GM12878 (cell line): ENCODE results near the gene TGM6. TPM values are rescaled to one million over a fixed set of nuclear protein-coding genes. Genes with fewer than 3 reads are reported as not detected.

Experiments used
- ATAC-seq: fragments of 200-7000 bp; cut with Tn5 transposase; 3 replicates; pipeline ENCODE4 v1.9.1; 2020; ENCODE audit warnings: mild to moderate bottlenecking, moderate library complexity
- BruUV-seq: library from RNA; stranded (reverse); fragments of 400-500 nt; replicated peaks from 2 replicates; lab custom pipeline; 2021; lab: Mats Ljungman, UMichigan
- CTCF ChIA-PET: fragments of 300-600 bp; sonication (Branson Sonifier 250); formaldehyde crosslinking; extraction: SDS; loops from one replicate; lab custom pipeline; 2021; ENCODE audit warnings: inconsistent platforms; lab: Yijun Ruan, JAX
- POLR2A ChIA-PET: fragments of 350-600 bp; formaldehyde crosslinking; extraction: SDS; loops from one replicate; lab custom pipeline; 2021; ENCODE audit warnings: inconsistent platforms; lab: Charles Lee
- RAD21 ChIA-PET: fragments of 300-600 bp; sonication (Branson Sonifier 250); formaldehyde crosslinking; loops from one replicate; lab custom pipeline; 2023; ENCODE audit warnings: antibody characterized with exemption; ENCODE audit not compliant: unreplicated experiment; lab: Charles Lee
- SMC1A ChIA-PET: fragments of 300-600 bp; sonication (Branson Sonifier 250); formaldehyde crosslinking; loops from one replicate; lab custom pipeline; 2023; ENCODE audit not compliant: unreplicated experiment, uncharacterized antibody; lab: Charles Lee
- DNase-seq: peaks from one replicate; pipeline ENCODE4 v3.0.0-alpha.2; 2011; ENCODE audit warnings: low read depth, low spot score
- FAIRE-seq: peaks from 3 replicates; lab custom pipeline; 2011; peaks lifted over from hg19 to GRCh38; lab: Jason Lieb, UNC
- H2AFZ ChIP-seq: 2 replicates; pipeline ENCODE4 v1.6.0; 2011; ENCODE audit warnings: low read depth, low read length, control low read depth; ENCODE audit not compliant: control insufficient read depth
- H3K27ac ChIP-seq: 2 replicates; pipeline ENCODE4 v1.5.1; 2011; ENCODE audit warnings: control low read depth; ENCODE audit not compliant: control insufficient read depth, insufficient read depth
- H3K27me3 ChIP-seq, 2 experiments: replicated peaks in 1 of 2; 2 replicates each; pipeline versions ENCODE4 v1.6.0 to v1.6.1; 2011; ENCODE audit warnings: low read length in 1 of 2; ENCODE audit not compliant: control insufficient read depth in 2 of 2, insufficient read depth in 2 of 2
- H3K36me3 ChIP-seq, 2 experiments: 2 replicates each; pipeline ENCODE4 v1.5.1; 2011; ENCODE audit warnings: low read length in 1 of 2; ENCODE audit not compliant: control insufficient read depth in 2 of 2, insufficient read depth in 2 of 2
- H3K4me1 ChIP-seq: 2 replicates; pipeline ENCODE4 v1.6.1; 2011; ENCODE audit warnings: mild to moderate bottlenecking, low read length, moderate library complexity, mixed read lengths; ENCODE audit not compliant: control insufficient read depth, insufficient read depth
- H3K4me2 ChIP-seq: 2 replicates; pipeline ENCODE4 v1.6.0; 2011; ENCODE audit warnings: control low read depth; ENCODE audit not compliant: control insufficient read depth, insufficient read depth
- H3K4me3 ChIP-seq: fragments of 200-600 bp; sonication (generic); 2 replicates; pipeline ENCODE4 v1.5.1; 2016
- H3K79me2 ChIP-seq: 2 replicates; pipeline ENCODE4 v1.6.0; 2011; ENCODE audit warnings: low read length; ENCODE audit not compliant: control insufficient read depth, insufficient read depth
- H3K9ac ChIP-seq: 2 replicates; pipeline ENCODE4 v1.8.0; 2011; ENCODE audit warnings: low read length, control low read depth, mixed read lengths; ENCODE audit not compliant: control insufficient read depth, insufficient read depth
- H3K9me3 ChIP-seq: replicated peaks from 3 replicates; pipeline ENCODE4 v1.5.1; 2011; ENCODE audit warnings: mild to moderate bottlenecking, low read length; ENCODE audit not compliant: control insufficient read depth, insufficient read depth
- H4K20me1 ChIP-seq: 2 replicates; pipeline ENCODE4 v1.6.0; 2011; ENCODE audit not compliant: control insufficient read depth, insufficient read depth
- EGR1 ChIP-seq, 2 experiments: IDR thresholded peaks; 1 replicate in 1 of 2; 2 replicates in 1 of 2; pipeline ENCODE4 v1.6.1; 2011 to 2012; ENCODE audit warnings: low read depth in 2 of 2, low read length in 2 of 2, borderline replicate concordance in 1 of 2, mild to moderate bottlenecking in 1 of 2, moderate library complexity in 1 of 2
- NFXL1 ChIP-seq: fragments of 450-650 bp; IDR thresholded peaks from 2 replicates; pipeline ENCODE4 v1.6.1; 2017; ENCODE audit warnings: antibody characterized with exemption, mild to moderate bottlenecking, borderline replicate concordance
- POLR2A ChIP-seq: IDR thresholded peaks from 2 replicates; pipeline ENCODE4 v1.6.1; 2011; ENCODE audit warnings: low read depth, mild to moderate bottlenecking, low read length
- POLR2AphosphoS5 ChIP-seq: IDR thresholded peaks from 2 replicates; pipeline ENCODE4 v1.6.1; 2011; ENCODE audit warnings: mild to moderate bottlenecking, low read length, inconsistent platforms
- RCOR1 ChIP-seq: conservative IDR thresholded peaks from 2 replicates; pipeline ENCODE4 v1.6.1; 2012; ENCODE audit warnings: low read depth, low read length, improper control_type of control experiment
- SIX5 ChIP-seq: IDR thresholded peaks from 2 replicates; pipeline ENCODE4 v1.6.1; 2011; ENCODE audit warnings: mild to moderate bottlenecking, low read depth, low read length, moderate library complexity; ENCODE audit not compliant: severe bottlenecking
- SP1 ChIP-seq: IDR thresholded peaks from one replicate; pipeline ENCODE4 v1.6.1; 2011; ENCODE audit warnings: low read depth, low read length
- WGBS: methylation state at CpG from one replicate; pipeline ENCODE4 v1.1.6; 2016; ENCODE audit warnings: low lambda C conversion rate; ENCODE audit not compliant: insufficient replicate concordance, insufficient coverage; ENCODE audit errors: missing lambda C conversion rate; 5-methylcytosine and 5-hydroxymethylcytosine counted together
- in situ Hi-C: fragments of 300-500 bp; cut with MboI; formaldehyde crosslinking; loops from 9 replicates; pipeline ENCODE4 v1.14.3; 2018; ENCODE audit warnings: mixed read lengths
- intact Hi-C: fragments of 100-400 bp; cut with micrococcal nuclease; formaldehyde crosslinking; loops from one replicate; pipeline ENCODE4 v1.14.2; 2022; ENCODE audit not compliant: unreplicated experiment
- polyA plus RNA-seq, 11 experiments: library from polyadenylated mRNA; depleted of rRNA in 4 of 11; unstranded in 6 of 11; stranded (reverse) in 5 of 11; fragments of >200 nt; fragmentation: Nextera tagmentation in 4 of 11; fragmentation: Illumina TruSeq in 1 of 11; extraction: Ambion mirVana in 4 of 11; extraction: Trizol in 1 of 11; gene quantifications; 1 replicate in 1 of 11; 2 replicates in 10 of 11; pipeline versions ENCODE4 v1.2.1 to v1.2.3, GENCODE V29; 2011 to 2016; ENCODE audit warnings: inconsistent platforms in 2 of 11, missing spikeins in 2 of 11, low read depth in 1 of 11
- total RNA-seq, 4 experiments: library from RNA; depleted of rRNA in 3 of 4; stranded (reverse); fragments of >200 nt in 3 of 4; fragmentation: Illumina TruSeq in 1 of 4; extraction: Trizol in 1 of 4; gene quantifications; 2 replicates each; pipeline versions ENCODE4 v1.2.1 to v1.2.3, GENCODE V29; 2013 to 2021
- TF ChIP-seq, protein P1 (sequence below): IDR thresholded peaks from 2 replicates; pipeline ENCODE4 v1.6.1; 2011; ENCODE audit warnings: borderline replicate concordance, low read depth, mild to moderate bottlenecking, moderate library complexity, low read length; ENCODE audit not compliant: insufficient read depth, poor library complexity, severe bottlenecking
- TF ChIP-seq, protein P2 (sequence below): fragments of 450-650 bp; IDR thresholded peaks from 2 replicates; pipeline ENCODE4 v1.6.1; 2017; ENCODE audit warnings: low read depth, mild to moderate bottlenecking, moderate library complexity
- TF ChIP-seq, protein P3 (sequence below): fragments of 450-650 bp; IDR thresholded peaks from 2 replicates; pipeline ENCODE4 v1.6.1; 2017; ENCODE audit warnings: mild to moderate bottlenecking, low read depth, inconsistent platforms; ENCODE audit not compliant: poor library complexity, severe bottlenecking
- TF ChIP-seq, protein P4 (sequence below): fragments of 450-650 bp; IDR thresholded peaks from 2 replicates; pipeline ENCODE4 v1.6.1; 2017; ENCODE audit warnings: borderline replicate concordance

Gene TGM6
- total and polyA plus RNA-seq, 10 of the 15 experiments (the other 5 are each of a cell fraction or from before 2014, with no cell fraction given), result not detected

DNA sequence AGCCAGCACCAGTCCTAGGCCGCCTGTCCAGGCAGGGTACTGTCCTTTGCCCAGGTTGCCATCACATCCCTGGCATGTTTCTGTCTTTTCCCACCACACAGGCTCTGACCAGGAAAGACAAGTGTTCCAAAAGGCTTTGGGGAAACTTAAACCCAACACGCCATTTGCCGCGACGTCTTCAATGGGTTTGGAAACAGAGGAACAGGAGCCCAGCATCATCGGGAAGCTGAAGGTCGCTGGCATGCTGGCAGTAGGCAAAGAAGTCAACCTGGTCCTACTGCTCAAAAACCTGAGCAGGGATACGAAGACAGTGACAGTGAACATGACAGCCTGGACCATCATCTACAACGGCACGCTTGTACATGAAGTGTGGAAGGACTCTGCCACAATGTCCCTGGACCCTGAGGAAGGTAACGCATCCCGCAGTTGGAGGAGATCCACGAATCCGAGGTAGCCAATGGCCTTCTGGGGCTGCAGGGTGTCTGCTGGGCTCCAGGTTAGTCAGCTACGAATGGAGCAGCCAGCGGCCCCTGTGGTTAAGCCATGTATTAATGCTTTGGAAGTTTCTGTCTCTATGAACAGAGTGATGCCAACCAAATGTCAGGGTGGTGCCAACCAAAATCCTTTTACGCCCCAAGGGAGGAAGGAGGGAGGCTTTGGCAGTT, 48.7 kb upstream of the TGM6 start (continued):
- TF ChIP-seq, protein P1, sequence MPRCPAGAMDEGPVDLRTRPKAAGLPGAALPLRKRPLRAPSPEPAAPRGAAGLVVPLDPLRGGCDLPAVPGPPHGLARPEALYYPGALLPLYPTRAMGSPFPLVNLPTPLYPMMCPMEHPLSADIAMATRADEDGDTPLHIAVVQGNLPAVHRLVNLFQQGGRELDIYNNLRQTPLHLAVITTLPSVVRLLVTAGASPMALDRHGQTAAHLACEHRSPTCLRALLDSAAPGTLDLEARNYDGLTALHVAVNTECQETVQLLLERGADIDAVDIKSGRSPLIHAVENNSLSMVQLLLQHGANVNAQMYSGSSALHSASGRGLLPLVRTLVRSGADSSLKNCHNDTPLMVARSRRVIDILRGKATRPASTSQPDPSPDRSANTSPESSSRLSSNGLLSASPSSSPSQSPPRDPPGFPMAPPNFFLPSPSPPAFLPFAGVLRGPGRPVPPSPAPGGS, result no peak
- no peak for TF ChIP-seq NFXL1
- no peak for TF ChIP-seq POLR2AphosphoS5
- TF ChIP-seq, protein P2, sequence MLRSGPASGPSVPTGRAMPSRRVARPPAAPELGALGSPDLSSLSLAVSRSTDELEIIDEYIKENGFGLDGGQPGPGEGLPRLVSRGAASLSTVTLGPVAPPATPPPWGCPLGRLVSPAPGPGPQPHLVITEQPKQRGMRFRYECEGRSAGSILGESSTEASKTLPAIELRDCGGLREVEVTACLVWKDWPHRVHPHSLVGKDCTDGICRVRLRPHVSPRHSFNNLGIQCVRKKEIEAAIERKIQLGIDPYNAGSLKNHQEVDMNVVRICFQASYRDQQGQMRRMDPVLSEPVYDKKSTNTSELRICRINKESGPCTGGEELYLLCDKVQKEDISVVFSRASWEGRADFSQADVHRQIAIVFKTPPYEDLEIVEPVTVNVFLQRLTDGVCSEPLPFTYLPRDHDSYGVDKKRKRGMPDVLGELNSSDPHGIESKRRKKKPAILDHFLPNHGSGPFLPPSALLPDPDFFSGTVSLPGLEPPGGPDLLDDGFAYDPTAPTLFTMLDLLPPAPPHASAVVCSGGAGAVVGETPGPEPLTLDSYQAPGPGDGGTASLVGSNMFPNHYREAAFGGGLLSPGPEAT, result no peak
- TF ChIP-seq, protein P3, sequence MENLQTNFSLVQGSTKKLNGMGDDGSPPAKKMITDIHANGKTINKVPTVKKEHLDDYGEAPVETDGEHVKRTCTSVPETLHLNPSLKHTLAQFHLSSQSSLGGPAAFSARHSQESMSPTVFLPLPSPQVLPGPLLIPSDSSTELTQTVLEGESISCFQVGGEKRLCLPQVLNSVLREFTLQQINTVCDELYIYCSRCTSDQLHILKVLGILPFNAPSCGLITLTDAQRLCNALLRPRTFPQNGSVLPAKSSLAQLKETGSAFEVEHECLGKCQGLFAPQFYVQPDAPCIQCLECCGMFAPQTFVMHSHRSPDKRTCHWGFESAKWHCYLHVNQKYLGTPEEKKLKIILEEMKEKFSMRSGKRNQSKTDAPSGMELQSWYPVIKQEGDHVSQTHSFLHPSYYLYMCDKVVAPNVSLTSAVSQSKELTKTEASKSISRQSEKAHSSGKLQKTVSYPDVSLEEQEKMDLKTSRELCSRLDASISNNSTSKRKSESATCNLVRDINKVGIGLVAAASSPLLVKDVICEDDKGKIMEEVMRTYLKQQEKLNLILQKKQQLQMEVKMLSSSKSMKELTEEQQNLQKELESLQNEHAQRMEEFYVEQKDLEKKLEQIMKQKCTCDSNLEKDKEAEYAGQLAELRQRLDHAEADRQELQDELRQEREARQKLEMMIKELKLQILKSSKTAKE, result no peak

DNA sequence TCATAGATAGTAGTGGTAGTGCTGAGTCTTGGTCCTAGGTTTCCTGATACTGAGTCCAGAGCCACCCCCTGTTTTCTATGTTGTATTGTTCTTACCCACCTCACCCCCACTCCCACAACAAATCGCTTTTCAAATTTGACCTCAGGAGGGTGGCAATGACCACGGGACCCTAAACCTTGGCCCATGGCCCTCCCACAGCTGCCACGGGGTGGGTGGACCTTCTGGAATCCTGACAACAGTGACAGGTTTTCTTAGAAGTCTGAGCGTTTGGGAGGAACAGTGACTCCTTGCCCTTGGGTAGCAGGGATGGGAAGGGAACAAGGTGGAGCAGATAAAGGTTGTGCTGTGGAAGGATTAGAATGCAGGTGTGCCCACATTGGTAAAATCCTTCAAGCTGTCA, 48.0 kb upstream of the TGM6 start:
- 0% methylated on average over 4 of the region's 4 CpGs for WGBS
- no peak overlapping the region for H3K4me3 ChIP-seq
- FAIRE-seq (no peak), DNase-seq (no peak), ATAC-seq (no peak)
- no peaks in the 10 kb centered on the region for H3K36me3 ChIP-seq
- no peak overlapping the region for H2AFZ ChIP-seq
- CTCF ChIA-PET, result no interaction called here
- intact Hi-C loops (no loop called here), in situ Hi-C loops (no loop called here)
- no peaks in the 10 kb centered on the region for H3K4me1 ChIP-seq
- no peak overlapping the region for H3K27ac ChIP-seq
- RAD21 ChIA-PET, result no interaction called here
- no peak overlapping the region for H3K9ac ChIP-seq
- POLR2A ChIA-PET, result no interaction called here
- H3K9me3 ChIP-seq, result no peaks in the 10 kb centered on the region
- H3K79me2 ChIP-seq, result no peaks in the 10 kb centered on the region
- TF ChIP-seq POLR2A (no peak), RCOR1 (no peak), SIX5 (no peak), SP1 (no peak), EGR1 (IDR thresholded peaks at IDR 0.05; ENCODE audit: borderline replicate concordance in 1 of 2, low read depth in 2 of 2, low read length in 2 of 2) (no peak), NFXL1 (no peak)
- TF ChIP-seq, protein P4, sequence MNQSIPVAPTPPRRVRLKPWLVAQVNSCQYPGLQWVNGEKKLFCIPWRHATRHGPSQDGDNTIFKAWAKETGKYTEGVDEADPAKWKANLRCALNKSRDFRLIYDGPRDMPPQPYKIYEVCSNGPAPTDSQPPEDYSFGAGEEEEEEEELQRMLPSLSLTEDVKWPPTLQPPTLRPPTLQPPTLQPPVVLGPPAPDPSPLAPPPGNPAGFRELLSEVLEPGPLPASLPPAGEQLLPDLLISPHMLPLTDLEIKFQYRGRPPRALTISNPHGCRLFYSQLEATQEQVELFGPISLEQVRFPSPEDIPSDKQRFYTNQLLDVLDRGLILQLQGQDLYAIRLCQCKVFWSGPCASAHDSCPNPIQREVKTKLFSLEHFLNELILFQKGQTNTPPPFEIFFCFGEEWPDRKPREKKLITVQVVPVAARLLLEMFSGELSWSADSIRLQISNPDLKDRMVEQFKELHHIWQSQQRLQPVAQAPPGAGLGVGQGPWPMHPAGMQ, result no peak
- no TSS peak for BruUV-seq
- H3K27me3 ChIP-seq, result peaks cover 2 to 9% of the 10 kb centered on the region in 2 experiments; a peak in 3 of 4 replicates
- SMC1A ChIA-PET, result no interaction called here
- H3K4me2 ChIP-seq, result no peak overlapping the region
- no peaks in the 10 kb centered on the region for H4K20me1 ChIP-seq
